ENCODE results near the gene AGAP1. TPM values are rescaled to one million over a fixed set of nuclear protein-coding genes. Genes with fewer than 3 reads are reported as not detected.

Gene AGAP1
- total RNA-seq, 1 experiment from 2014 or later: 56.4 TPM

DNA sequence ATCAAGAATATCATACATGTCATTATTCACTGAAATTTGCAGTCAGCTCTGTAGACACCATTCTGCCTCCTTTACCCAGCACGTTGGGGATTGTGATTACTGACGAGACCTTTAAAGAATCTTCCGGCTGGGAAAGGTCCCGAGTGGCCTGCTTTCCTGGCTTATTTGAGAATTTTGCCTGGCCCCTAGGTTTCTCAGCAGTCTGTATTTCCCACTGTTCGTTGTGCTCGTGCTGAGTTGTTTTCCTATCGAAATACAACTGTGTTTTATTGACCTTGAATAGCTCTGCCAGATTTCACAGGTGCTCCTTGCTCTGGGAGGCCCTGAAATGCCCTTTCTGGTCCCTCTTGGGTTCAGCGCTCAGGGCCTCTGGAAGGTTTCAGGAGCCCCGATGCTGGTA, 94.9 kb downstream of the AGAP1 start:
- DNase-seq: no peak
- H3K4me1 Mint-ChIP-seq (ENCODE audit: low read depth, unreplicated experiment): peaks cover 4% of the 10 kb centered on the region
- no peaks in the 10 kb centered on the region for H3K27me3 Mint-ChIP-seq (ENCODE audit: unreplicated experiment)
- no peak overlapping the region for H3K4me3 Mint-ChIP-seq (ENCODE audit: low read depth, unreplicated experiment)
- no TSS peak for BruUV-seq (replicated peaks)
- H3K27ac Mint-ChIP-seq (ENCODE audit: unreplicated experiment): no peak overlapping the region
- TF ChIP-seq, protein P1, sequence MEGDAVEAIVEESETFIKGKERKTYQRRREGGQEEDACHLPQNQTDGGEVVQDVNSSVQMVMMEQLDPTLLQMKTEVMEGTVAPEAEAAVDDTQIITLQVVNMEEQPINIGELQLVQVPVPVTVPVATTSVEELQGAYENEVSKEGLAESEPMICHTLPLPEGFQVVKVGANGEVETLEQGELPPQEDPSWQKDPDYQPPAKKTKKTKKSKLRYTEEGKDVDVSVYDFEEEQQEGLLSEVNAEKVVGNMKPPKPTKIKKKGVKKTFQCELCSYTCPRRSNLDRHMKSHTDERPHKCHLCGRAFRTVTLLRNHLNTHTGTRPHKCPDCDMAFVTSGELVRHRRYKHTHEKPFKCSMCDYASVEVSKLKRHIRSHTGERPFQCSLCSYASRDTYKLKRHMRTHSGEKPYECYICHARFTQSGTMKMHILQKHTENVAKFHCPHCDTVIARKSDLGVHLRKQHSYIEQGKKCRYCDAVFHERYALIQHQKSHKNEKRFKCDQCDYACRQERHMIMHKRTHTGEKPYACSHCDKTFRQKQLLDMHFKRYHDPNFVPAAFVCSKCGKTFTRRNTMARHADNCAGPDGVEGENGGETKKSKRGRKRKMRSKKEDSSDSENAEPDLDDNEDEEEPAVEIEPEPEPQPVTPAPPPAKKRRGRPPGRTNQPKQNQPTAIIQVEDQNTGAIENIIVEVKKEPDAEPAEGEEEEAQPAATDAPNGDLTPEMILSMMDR (IDR thresholded peaks at IDR 0.05; ENCODE audit: unreplicated experiment): no peak
- intact Hi-C loops (cut with micrococcal nuclease; ENCODE audit: unreplicated experiment): no loop called here
- H3K9me3 Mint-ChIP-seq (ENCODE audit: low read depth, unreplicated experiment): no peaks in the 10 kb centered on the region
- CTCF ChIA-PET: interaction anchor here (0.6 to 0.7 kb wide), 3 partner anchors 11 to 631 kb away, joined by 3 to 4 read pairs (median 3); no protein-coding TSS in a partner anchor
- H3K36me3 Mint-ChIP-seq (ENCODE audit: insufficient read depth, unreplicated experiment): no peaks in the 10 kb centered on the region

DNA sequence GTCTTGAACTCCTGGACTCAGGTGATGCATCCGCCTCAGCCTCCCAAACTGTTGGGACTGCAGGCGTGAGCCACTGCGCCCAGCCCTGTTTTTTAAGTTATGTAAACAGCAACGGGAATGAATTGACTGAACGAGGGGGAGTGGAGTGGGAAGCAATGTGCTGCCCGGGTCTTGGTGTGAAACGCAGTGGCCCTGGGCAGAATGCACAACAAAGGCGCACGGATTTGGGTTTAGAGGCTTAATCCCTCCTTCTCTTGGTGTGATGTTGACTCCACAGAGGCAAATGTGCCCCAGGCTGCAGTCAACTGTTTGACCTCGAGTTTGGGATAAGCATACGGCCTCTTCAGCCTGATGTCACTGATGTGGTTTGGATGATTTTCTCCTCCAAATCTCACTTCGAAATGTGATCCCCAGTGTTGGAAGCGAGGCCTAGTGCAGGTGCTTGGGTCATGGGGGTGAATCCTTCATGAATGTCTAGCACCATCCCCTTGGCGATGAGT, 97.4 kb downstream of the AGAP1 start:
- Mint-ChIP-seq H3K4me3 (ENCODE audit: low read depth, unreplicated experiment) (no peak overlapping the region), H3K27ac (ENCODE audit: unreplicated experiment) (no peak overlapping the region), H3K36me3 (ENCODE audit: insufficient read depth, unreplicated experiment) (peaks cover 4% of the 10 kb centered on the region), H3K4me1 (ENCODE audit: low read depth, unreplicated experiment) (peaks cover 12% of the 10 kb centered on the region), H3K9me3 (ENCODE audit: low read depth, unreplicated experiment) (no peaks in the 10 kb centered on the region), H3K27me3 (ENCODE audit: unreplicated experiment) (no peaks in the 10 kb centered on the region)
- intact Hi-C loops (cut with micrococcal nuclease; ENCODE audit: unreplicated experiment): loop anchor here (5.0 kb wide), 1 partner anchor 159 kb away; no protein-coding TSS in a partner anchor
- BruUV-seq (replicated peaks): no TSS peak
- DNase-seq: no peak
- TF ChIP-seq, protein P1 (IDR thresholded peaks at IDR 0.05; ENCODE audit: unreplicated experiment): no peak
- CTCF ChIA-PET: no interaction called here

DNA sequence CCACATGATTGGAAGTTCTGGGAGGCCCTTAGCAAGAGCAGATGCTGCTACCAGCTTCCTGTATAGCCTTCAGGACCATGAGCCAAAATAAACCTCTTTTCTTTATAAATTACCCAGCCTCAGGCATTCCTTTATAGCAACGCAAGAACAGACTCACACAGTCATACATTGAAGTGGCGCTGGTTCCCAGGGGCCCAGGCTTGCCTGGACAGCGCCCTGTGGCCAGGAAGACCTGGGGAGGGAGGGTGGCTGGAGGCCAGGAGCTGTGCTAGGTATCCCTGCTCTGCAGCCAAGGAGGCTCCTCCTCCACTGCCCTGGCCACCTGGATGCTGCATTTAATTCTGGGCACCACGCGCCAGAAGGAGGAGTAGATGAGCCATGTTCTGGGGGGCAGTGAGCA, 98.1 kb downstream of the AGAP1 start:
- H3K36me3 Mint-ChIP-seq (ENCODE audit: insufficient read depth, unreplicated experiment): peaks cover 4% of the 10 kb centered on the region
- CTCF ChIA-PET: no interaction called here
- BruUV-seq (replicated peaks): no TSS peak

DNA sequence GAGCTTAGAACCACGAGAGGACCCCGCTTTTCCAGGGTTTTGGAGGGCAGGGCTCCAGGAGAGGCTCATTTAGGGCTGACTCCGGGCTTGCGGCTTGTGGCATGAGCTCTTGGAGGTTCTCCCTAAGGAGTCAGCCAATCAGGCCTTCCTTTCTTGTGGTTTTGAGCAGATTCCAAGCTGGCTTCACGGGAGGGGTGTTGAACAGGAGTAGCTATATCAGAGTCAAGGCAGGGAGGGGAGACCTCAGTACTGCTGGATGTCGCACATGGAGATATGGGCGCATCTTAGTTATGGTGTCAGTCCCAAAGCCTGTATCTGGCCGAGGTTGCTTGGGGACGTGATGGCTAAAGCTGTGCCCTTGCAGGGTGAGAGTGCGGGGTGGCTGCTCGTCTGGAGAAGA, 98.6 kb downstream of the AGAP1 start:
- no TSS peak for BruUV-seq (replicated peaks)
- Mint-ChIP-seq H3K4me1 (ENCODE audit: low read depth, unreplicated experiment) (peaks cover 12% of the 10 kb centered on the region), H3K27ac (ENCODE audit: unreplicated experiment) (no peak overlapping the region), H3K36me3 (ENCODE audit: insufficient read depth, unreplicated experiment) (peaks cover 4% of the 10 kb centered on the region), H3K27me3 (ENCODE audit: unreplicated experiment) (no peaks in the 10 kb centered on the region), H3K9me3 (ENCODE audit: low read depth, unreplicated experiment) (no peaks in the 10 kb centered on the region), H3K4me3 (ENCODE audit: low read depth, unreplicated experiment) (no peak overlapping the region)
- TF ChIP-seq, protein P1 (IDR thresholded peaks at IDR 0.05; ENCODE audit: unreplicated experiment): no peak
- intact Hi-C loops (cut with micrococcal nuclease; ENCODE audit: unreplicated experiment): loop anchor here (5.0 kb wide), 1 partner anchor 160 kb away; no protein-coding TSS in a partner anchor
- CTCF ChIA-PET: no interaction called here
- no peak for DNase-seq

More for the DNA sequence above, 98.1 kb downstream of the AGAP1 start:
- intact Hi-C loops (cut with micrococcal nuclease; ENCODE audit: unreplicated experiment): loop anchor here (5.0 kb wide), 1 partner anchor 160 kb away; no protein-coding TSS in a partner anchor
- no peak overlapping the region for H3K27ac Mint-ChIP-seq (ENCODE audit: unreplicated experiment)
- TF ChIP-seq, protein P1 (IDR thresholded peaks at IDR 0.05; ENCODE audit: unreplicated experiment): no peak
- no peaks in the 10 kb centered on the region for H3K27me3 Mint-ChIP-seq (ENCODE audit: unreplicated experiment)
- no peak for DNase-seq
- H3K4me1 Mint-ChIP-seq (ENCODE audit: low read depth, unreplicated experiment): peaks cover 12% of the 10 kb centered on the region
- H3K9me3 Mint-ChIP-seq (ENCODE audit: low read depth, unreplicated experiment): no peaks in the 10 kb centered on the region
- no peak overlapping the region for H3K4me3 Mint-ChIP-seq (ENCODE audit: low read depth, unreplicated experiment)

Data from Calu3 (cell line).